Renal pelvis (tissue), 4 donors: ENCODE data around the gene CATSPER4. TPM values are rescaled to one million over a fixed set of nuclear protein-coding genes. Genes with fewer than 3 reads are reported as not detected.
"Not testable (repeated sequence)": the region's sequence is repeated elsewhere in the genome, so short reads cannot be mapped to it uniquely, and the experiment has no call there.

ENCODE experiments used
- DNase-seq: peaks from one replicate; pipeline ENCODE4 v3.0.0-alpha.2; 2013
- polyA plus RNA-seq, 3 donors: library from polyadenylated mRNA; unstranded; fragments of 120-200 nt; gene quantifications; one replicate each; pipeline ENCODE4 v1.2.1, GENCODE V29; 2013; ENCODE audit not compliant: insufficient read length in 3 of 3

Gene CATSPER4
- polyA plus RNA-seq, 3 donors, result 0.14 TPM; not detected in 1

- DNase-seq, result no peak
These were observed 589 bp upstream of the CATSPER4 start for GRCh38 chr1:26189751-26190275.

- no peak for DNase-seq
These were observed 1.3 kb downstream of the CATSPER4 start for GRCh38 chr1:26191739-26192138.

GRCh38 chr1:26195805-26196204 lies 5.4 kb downstream of the CATSPER4 start:
- DNase-seq, result no peak

- DNase-seq, result no peak
These were observed 6.9 kb downstream of the CATSPER4 start for GRCh38 chr1:26197301-26197700.

- DNase-seq, result no peak
These were observed 7.4 kb downstream of the CATSPER4 start for GRCh38 chr1:26197813-26198212.

- no peak for DNase-seq
These were observed 10.0 kb downstream of the CATSPER4 start for GRCh38 chr1:26200413-26200812.

- DNase-seq, result no peak
These were observed 13.4 kb downstream of the CATSPER4 start for GRCh38 chr1:26203642-26204318.

- DNase-seq, result no peak
These were observed 19.9 kb downstream of the CATSPER4 start for GRCh38 chr1:26210147-26210870.

- DNase-seq, result no peak
These were observed 22.3 kb downstream of the CATSPER4 start for GRCh38 chr1:26212726-26213125.

- DNase-seq, result no peak
These were observed 23.0 kb downstream of the CATSPER4 start for GRCh38 chr1:26213335-26213905.

- DNase-seq, result no peak
These were observed 24.8 kb downstream of the CATSPER4 start for GRCh38 chr1:26215246-26215645.

GRCh38 chr1:26218906-26219494 lies 28.6 kb downstream of the CATSPER4 start:
- DNase-seq, result no peak

- peak; percentile 8 for DNase-seq
These were observed 30.0 kb downstream of the CATSPER4 start for GRCh38 chr1:26220199-26220912.

GRCh38 chr1:26221094-26221493 lies 30.7 kb downstream of the CATSPER4 start:
- DNase-seq, result no peak

- no peak for DNase-seq
These were observed 34.2 kb downstream of the CATSPER4 start for GRCh38 chr1:26224606-26225005.

GRCh38 chr1:26225033-26225831 lies 34.8 kb downstream of the CATSPER4 start:
- DNase-seq, result peak; percentile 69

GRCh38 chr1:26230682-26231081 lies 40.3 kb downstream of the CATSPER4 start:
- not testable (repeated sequence) for DNase-seq

- peak; percentile 96 for DNase-seq
These were observed 43.7 kb downstream of the CATSPER4 start, which contains the start of gene CEP85 for GRCh38 chr1:26233903-26234643. TSS of gene CEP85 (plus strand) at chr1:26234200. CDS start at chr1:26239784, 5,584 bp downstream.

- peak; percentile 10 for DNase-seq
These were observed 44.4 kb downstream of the CATSPER4 start for GRCh38 chr1:26234644-26235370.
